Astrocyte (in vitro differentiated cells and primary cell): ENCODE measurements around the gene FEV. TPM values are rescaled to one million over a fixed set of nuclear protein-coding genes. Genes with fewer than 3 reads are reported as not detected.

Experiments
- DNase-seq: peaks from one replicate; pipeline ENCODE4 v3.0.0-alpha.2; 2010; ENCODE audit warnings: low read depth
- FAIRE-seq: peaks from 2 replicates; lab custom pipeline; 2011; peaks lifted over from hg19 to GRCh38; lab: Jason Lieb, UNC
- H2AFZ ChIP-seq: 2 replicates; pipeline ENCODE4 v1.6.0; 2012; ENCODE audit warnings: low read depth, low read length, inconsistent platforms
- H3K27ac ChIP-seq: 2 replicates; pipeline ENCODE4 v1.5.1; 2011; ENCODE audit warnings: low read depth, low read length, inconsistent platforms
- H3K27me3 ChIP-seq: 2 replicates; pipeline ENCODE4 v1.6.0; 2011; ENCODE audit warnings: low read length, inconsistent platforms; ENCODE audit not compliant: insufficient read depth
- H3K36me3 ChIP-seq: 2 replicates; pipeline ENCODE4 v1.5.1; 2011; ENCODE audit warnings: low read length, inconsistent platforms; ENCODE audit not compliant: insufficient read depth
- H3K4me1 ChIP-seq: 2 replicates; pipeline ENCODE4 v1.5.1; 2011; ENCODE audit warnings: low read length, inconsistent platforms; ENCODE audit not compliant: insufficient read depth
- H3K4me2 ChIP-seq: 2 replicates; pipeline ENCODE4 v1.6.0; 2012; ENCODE audit warnings: low read length, inconsistent platforms
- H3K4me3 ChIP-seq: 2 replicates; pipeline ENCODE4 v1.5.1; 2011; ENCODE audit warnings: low read depth, mild to moderate bottlenecking, low read length, inconsistent platforms; ENCODE audit not compliant: insufficient read depth
- H3K79me2 ChIP-seq: 2 replicates; pipeline ENCODE4 v1.6.0; 2012; ENCODE audit warnings: mild to moderate bottlenecking, low read length, inconsistent platforms; ENCODE audit not compliant: insufficient read depth
- H3K9ac ChIP-seq: 2 replicates; pipeline ENCODE4 v1.6.0; 2012; ENCODE audit warnings: mild to moderate bottlenecking, low read length, inconsistent platforms
- H3K9me3 ChIP-seq: 2 replicates; pipeline ENCODE4 v1.5.1; 2012; ENCODE audit warnings: low read depth, mild to moderate bottlenecking, low read length, inconsistent platforms; ENCODE audit not compliant: insufficient read depth
- H4K20me1 ChIP-seq: 2 replicates; pipeline ENCODE4 v1.6.0; 2012; ENCODE audit warnings: low read length, inconsistent platforms; ENCODE audit not compliant: insufficient read depth
- H3K27ac Mint-ChIP-seq: one replicate; pipeline ENCODE4 v1.8.0; 2021; ENCODE audit warnings: mild to moderate bottlenecking, mixed read lengths; ENCODE audit not compliant: unreplicated experiment
- H3K27me3 Mint-ChIP-seq: one replicate; pipeline ENCODE4 v1.8.0; 2021; ENCODE audit warnings: low read depth, mixed read lengths; ENCODE audit not compliant: unreplicated experiment
- H3K36me3 Mint-ChIP-seq: one replicate; pipeline ENCODE4 v1.8.0; 2021; ENCODE audit warnings: low read depth, mixed read lengths; ENCODE audit not compliant: unreplicated experiment
- H3K4me1 Mint-ChIP-seq: one replicate; pipeline ENCODE4 v1.8.0; 2021; ENCODE audit warnings: low read depth, mixed read lengths; ENCODE audit not compliant: unreplicated experiment
- H3K4me3 Mint-ChIP-seq: one replicate; pipeline ENCODE4 v1.8.0; 2021; ENCODE audit warnings: mild to moderate bottlenecking, moderate library complexity, mixed read lengths; ENCODE audit not compliant: unreplicated experiment
- H3K9me3 Mint-ChIP-seq: one replicate; pipeline ENCODE4 v1.8.0; 2021; ENCODE audit warnings: mild to moderate bottlenecking, mixed read lengths; ENCODE audit not compliant: unreplicated experiment
- EZH2 ChIP-seq: IDR thresholded peaks from 2 replicates; pipeline ENCODE4 v1.6.1; 2012; ENCODE audit warnings: mild to moderate bottlenecking, low read length, inconsistent platforms; ENCODE audit not compliant: insufficient read depth
- total RNA-seq: library from RNA; stranded (reverse); gene quantifications from 2 replicates; pipeline ENCODE4 v1.2.1, GENCODE V29; 2021
- TF ChIP-seq, protein P1 (sequence below): IDR thresholded peaks from 2 replicates; pipeline ENCODE4 v1.5.1; 2011; ENCODE audit warnings: low read depth, mild to moderate bottlenecking, inconsistent platforms, low read length, moderate library complexity; ENCODE audit not compliant: insufficient read depth

FEV gene
- total RNA-seq, 1 donor from 2014 or later: not detected

DNA sequence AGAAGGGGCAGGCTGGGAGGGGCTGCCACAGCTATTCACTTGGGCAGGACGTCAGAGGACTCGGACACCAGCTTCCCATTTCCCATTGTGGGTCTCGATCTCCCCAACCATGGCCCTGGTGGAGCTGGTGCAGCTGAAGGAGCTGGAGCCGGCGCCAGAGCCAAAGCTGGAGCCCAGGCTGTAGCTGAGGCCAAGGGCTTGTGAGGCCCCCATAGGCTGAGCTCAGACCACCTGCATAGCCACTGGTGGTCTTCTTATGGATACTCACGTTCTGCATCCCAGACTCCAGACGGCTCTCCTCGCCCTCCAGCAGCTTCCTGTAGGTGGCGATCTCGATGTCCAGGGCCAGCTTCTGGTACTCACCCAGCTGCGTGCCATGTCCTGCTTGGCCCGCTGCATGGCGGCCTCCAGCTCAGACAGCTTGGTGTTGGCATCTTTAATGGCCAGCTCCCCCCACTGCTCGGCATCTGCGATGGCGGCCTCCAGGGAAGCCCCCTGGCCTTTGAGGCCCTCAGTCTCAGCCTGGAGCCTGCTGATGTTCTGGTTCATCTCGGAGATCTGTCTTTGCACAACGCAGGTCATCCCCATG, 31.5 kb downstream of the FEV start:
- Mint-ChIP-seq H3K27ac (no peak overlapping the region), H3K27me3 (peaks cover 67% of the 10 kb centered on the region), H3K9me3 (peaks cover 2% of the 10 kb centered on the region), H3K4me1 (no peaks in the 10 kb centered on the region), H3K36me3 (no peaks in the 10 kb centered on the region), H3K4me3 (no peak overlapping the region)
- Histone ChIP-seq H3K9me3 (no peaks in the 10 kb centered on the region), H3K79me2 (no peaks in the 10 kb centered on the region), H3K36me3 (no peaks in the 10 kb centered on the region), H3K4me2 (no peak overlapping the region), H2AFZ (no peak overlapping the region), H3K4me3 (no peak overlapping the region), H3K27me3 (peaks cover 31% of the 10 kb centered on the region), H3K27ac (no peak overlapping the region), H3K4me1 (no peaks in the 10 kb centered on the region), H3K9ac (no peak overlapping the region), H4K20me1 (no peaks in the 10 kb centered on the region)
- DNase-seq (no peak), FAIRE-seq (no peak)
- TF ChIP-seq, protein P1, sequence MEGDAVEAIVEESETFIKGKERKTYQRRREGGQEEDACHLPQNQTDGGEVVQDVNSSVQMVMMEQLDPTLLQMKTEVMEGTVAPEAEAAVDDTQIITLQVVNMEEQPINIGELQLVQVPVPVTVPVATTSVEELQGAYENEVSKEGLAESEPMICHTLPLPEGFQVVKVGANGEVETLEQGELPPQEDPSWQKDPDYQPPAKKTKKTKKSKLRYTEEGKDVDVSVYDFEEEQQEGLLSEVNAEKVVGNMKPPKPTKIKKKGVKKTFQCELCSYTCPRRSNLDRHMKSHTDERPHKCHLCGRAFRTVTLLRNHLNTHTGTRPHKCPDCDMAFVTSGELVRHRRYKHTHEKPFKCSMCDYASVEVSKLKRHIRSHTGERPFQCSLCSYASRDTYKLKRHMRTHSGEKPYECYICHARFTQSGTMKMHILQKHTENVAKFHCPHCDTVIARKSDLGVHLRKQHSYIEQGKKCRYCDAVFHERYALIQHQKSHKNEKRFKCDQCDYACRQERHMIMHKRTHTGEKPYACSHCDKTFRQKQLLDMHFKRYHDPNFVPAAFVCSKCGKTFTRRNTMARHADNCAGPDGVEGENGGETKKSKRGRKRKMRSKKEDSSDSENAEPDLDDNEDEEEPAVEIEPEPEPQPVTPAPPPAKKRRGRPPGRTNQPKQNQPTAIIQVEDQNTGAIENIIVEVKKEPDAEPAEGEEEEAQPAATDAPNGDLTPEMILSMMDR: no peak
- no peak for TF ChIP-seq EZH2

DNA sequence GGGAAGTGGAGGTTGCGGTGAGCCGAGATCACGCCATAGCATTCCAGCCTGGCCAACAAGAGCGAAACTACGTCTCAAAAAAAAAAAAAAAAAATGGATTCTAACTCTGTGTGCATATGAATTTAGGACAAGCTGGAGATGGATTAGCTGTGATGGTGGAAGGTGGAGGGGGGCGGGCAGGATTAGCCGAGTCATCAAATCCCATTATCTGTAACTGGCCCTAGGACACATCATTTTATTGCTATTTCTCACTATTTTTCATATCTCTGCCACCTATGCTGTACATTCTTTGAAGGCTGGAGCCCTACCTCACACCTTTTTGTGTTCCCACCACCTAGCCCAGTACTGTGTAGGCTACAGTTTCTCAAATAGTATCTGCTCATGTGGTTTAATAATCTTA, 32.8 kb downstream of the FEV start:
- Mint-ChIP-seq H3K27ac (no peak overlapping the region), H3K27me3 (peaks cover 56% of the 10 kb centered on the region), H3K9me3 (peaks cover under 1% of the 10 kb centered on the region), H3K4me1 (no peaks in the 10 kb centered on the region), H3K4me3 (no peak overlapping the region), H3K36me3 (no peaks in the 10 kb centered on the region)
- Histone ChIP-seq H3K4me1 (no peaks in the 10 kb centered on the region), H3K27me3 (peaks cover 18% of the 10 kb centered on the region), H3K9ac (no peak overlapping the region), H3K27ac (no peak overlapping the region), H3K79me2 (no peaks in the 10 kb centered on the region), H2AFZ (no peak overlapping the region), H3K9me3 (no peaks in the 10 kb centered on the region), H4K20me1 (no peaks in the 10 kb centered on the region), H3K36me3 (no peaks in the 10 kb centered on the region), H3K4me3 (no peak overlapping the region), H3K4me2 (no peak overlapping the region)
- DNase-seq: no peak
- no peak for TF ChIP-seq EZH2
- TF ChIP-seq, protein P1: no peak
- FAIRE-seq: no peak

DNA sequence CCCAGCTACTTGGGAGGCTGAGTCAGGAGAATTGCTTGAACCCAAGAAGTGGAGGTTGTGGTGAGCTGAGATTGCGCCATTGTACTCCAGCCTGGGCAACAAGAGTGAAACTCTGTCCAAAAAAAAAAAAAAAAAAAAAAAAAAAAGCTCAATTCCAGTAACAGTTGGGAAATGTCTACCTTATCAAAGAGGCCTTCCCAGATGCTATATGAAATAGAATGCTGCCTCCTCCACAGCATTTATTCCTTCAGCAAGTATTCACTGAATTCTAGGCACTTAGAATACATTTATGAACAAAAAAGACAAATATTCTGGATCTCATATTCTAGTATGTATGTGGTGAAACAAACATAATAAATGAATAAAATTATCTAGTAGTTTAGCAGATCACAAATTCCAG, 38.4 kb downstream of the FEV start:
- Histone ChIP-seq H3K27me3 (peaks cover 12% of the 10 kb centered on the region), H3K27ac (no peak overlapping the region), H3K36me3 (no peaks in the 10 kb centered on the region), H3K9ac (no peak overlapping the region), H2AFZ (no peak overlapping the region), H4K20me1 (no peaks in the 10 kb centered on the region), H3K4me1 (no peaks in the 10 kb centered on the region), H3K79me2 (no peaks in the 10 kb centered on the region), H3K4me3 (no peak overlapping the region), H3K4me2 (no peak overlapping the region), H3K9me3 (no peaks in the 10 kb centered on the region)
- Mint-ChIP-seq H3K4me1 (no peaks in the 10 kb centered on the region), H3K9me3 (no peaks in the 10 kb centered on the region), H3K27me3 (peaks cover 48% of the 10 kb centered on the region), H3K36me3 (no peaks in the 10 kb centered on the region), H3K27ac (no peak overlapping the region), H3K4me3 (no peak overlapping the region)
- TF ChIP-seq EZH2: no peak
- TF ChIP-seq, protein P1: no peak
- FAIRE-seq (no peak), DNase-seq (no peak)
